Neural progenitor cell (in vitro differentiated cells): ENCODE data around the gene RAPGEF2. TPM values are rescaled to one million over a fixed set of nuclear protein-coding genes. Genes with fewer than 3 reads are reported as not detected.

ENCODE experiments used
- DNase-seq: peaks from one replicate; pipeline ENCODE4 v3.0.0-alpha.2; 2016; ENCODE audit warnings: low spot score
- H2AFZ ChIP-seq: fragments of 200-600 bp; sonication (generic); replicated peaks from 2 replicates; pipeline ENCODE4 v1.6.1; 2016; ENCODE audit warnings: antibody characterized with exemption
- H3F3A ChIP-seq: fragments of 200-600 bp; sonication (generic); 2 replicates; pipeline ENCODE4 v1.6.1; 2016; ENCODE audit warnings: antibody characterized with exemption, low read depth
- H3K27ac ChIP-seq: fragments of 200-600 bp; sonication (generic); 2 replicates; pipeline ENCODE4 v1.5.1; 2016; ENCODE audit warnings: mild to moderate bottlenecking
- H3K27me3 ChIP-seq: fragments of 200-600 bp; sonication (generic); 2 replicates; pipeline ENCODE4 v1.6.1; 2016; ENCODE audit warnings: mild to moderate bottlenecking, moderate library complexity
- H3K36me3 ChIP-seq: fragments of 200-600 bp; sonication (generic); 2 replicates; pipeline ENCODE4 v1.5.1; 2016
- H3K4me1 ChIP-seq: fragments of 200-600 bp; sonication (generic); 2 replicates; pipeline ENCODE4 v1.6.1; 2016; ENCODE audit warnings: mixed run types
- H3K4me2 ChIP-seq: fragments of 200-600 bp; sonication (generic); 2 replicates; pipeline ENCODE4 v1.6.1; 2016
- H3K4me3 ChIP-seq: fragments of 200-600 bp; sonication (generic); 2 replicates; pipeline ENCODE4 v1.5.1; 2016
- H3K79me2 ChIP-seq: fragments of 200-600 bp; sonication (generic); 2 replicates; pipeline ENCODE4 v1.6.1; 2016; ENCODE audit warnings: low read depth
- H3K9ac ChIP-seq: fragments of 200-600 bp; sonication (generic); 2 replicates; pipeline ENCODE4 v1.6.1; 2016
- H3K9me3 ChIP-seq: fragments of 200-600 bp; sonication (generic); 2 replicates; pipeline ENCODE4 v1.5.1; 2016; ENCODE audit warnings: low read depth
- H4K20me1 ChIP-seq: fragments of 200-600 bp; sonication (generic); 2 replicates; pipeline ENCODE4 v1.6.1; 2016; ENCODE audit warnings: low read depth
- H3K27ac Mint-ChIP-seq: 3 replicates; pipeline ENCODE4 v1.8.0; 2021; ENCODE audit warnings: mixed read lengths
- H3K27me3 Mint-ChIP-seq: 2 replicates; pipeline ENCODE4 v1.8.0; 2022; ENCODE audit warnings: low read depth, mild to moderate bottlenecking, inconsistent platforms, moderate library complexity, mixed read lengths; ENCODE audit not compliant: insufficient read depth
- H3K36me3 Mint-ChIP-seq: 3 replicates; pipeline ENCODE4 v1.8.0; 2021; ENCODE audit warnings: mixed read lengths
- H3K4me1 Mint-ChIP-seq: 3 replicates; pipeline ENCODE4 v1.8.0; 2021; ENCODE audit warnings: mixed read lengths
- H3K4me3 Mint-ChIP-seq: 3 replicates; pipeline ENCODE4 v1.8.0; 2021; ENCODE audit warnings: mild to moderate bottlenecking, moderate library complexity, mixed read lengths
- H3K9me3 Mint-ChIP-seq: 3 replicates; pipeline ENCODE4 v1.8.0; 2020; ENCODE audit warnings: mixed read lengths
- EZH2 ChIP-seq: fragments of 200-600 bp; sonication (generic); IDR thresholded peaks from 2 replicates; pipeline ENCODE4 v1.6.1; 2017; ENCODE audit warnings: antibody characterized with exemption, mild to moderate bottlenecking, moderate library complexity
- EZH2phosphoT487 ChIP-seq: fragments of 200-600 bp; sonication (generic); IDR thresholded peaks from 2 replicates; pipeline ENCODE4 v1.6.1; 2017; ENCODE audit warnings: antibody characterized with exemption
- total RNA-seq: library from RNA; depleted of rRNA; stranded (reverse); fragments of >200 nt; gene quantifications from 2 replicates; pipeline ENCODE4 v1.2.3, GENCODE V29; 2015; ENCODE audit warnings: low replicate concordance
- TF ChIP-seq, protein P1 (sequence below): fragments of 200-600 bp; sonication (generic); IDR thresholded peaks from 2 replicates; pipeline ENCODE4 v1.5.1; 2017; ENCODE audit warnings: antibody characterized with exemption, mild to moderate bottlenecking

RAPGEF2 gene
- total RNA-seq, 1 donor from 2014 or later = 70.4 TPM

GRCh38 chr4:159297091-159297490 lies 194.2 kb downstream of the RAPGEF2 start:
- Mint-ChIP-seq H3K27ac (no peak overlapping the region), H3K9me3 (no peaks in the 10 kb centered on the region), H3K4me3 (no peak overlapping the region), H3K4me1 (no peaks in the 10 kb centered on the region), H3K36me3 (no peaks in the 10 kb centered on the region), H3K27me3 (no peaks in the 10 kb centered on the region)
- no peaks in the 10 kb centered on the region for H3K36me3 ChIP-seq
- no peaks in the 10 kb centered on the region for H3K9me3 ChIP-seq
- no peaks in the 10 kb centered on the region for H4K20me1 ChIP-seq
- no peaks in the 10 kb centered on the region for H3K27me3 ChIP-seq
- H3K4me3 ChIP-seq = no peak overlapping the region
- no peak overlapping the region for H3K27ac ChIP-seq
- no peaks in the 10 kb centered on the region for H3K4me1 ChIP-seq
- H3K4me2 ChIP-seq = no peak overlapping the region
- H3F3A ChIP-seq = no peaks in the 10 kb centered on the region
- DNase-seq = no peak
- H3K79me2 ChIP-seq = no peaks in the 10 kb centered on the region
- no peak overlapping the region for H2AFZ ChIP-seq
- H3K9ac ChIP-seq = no peak overlapping the region
- TF ChIP-seq, protein P1, sequence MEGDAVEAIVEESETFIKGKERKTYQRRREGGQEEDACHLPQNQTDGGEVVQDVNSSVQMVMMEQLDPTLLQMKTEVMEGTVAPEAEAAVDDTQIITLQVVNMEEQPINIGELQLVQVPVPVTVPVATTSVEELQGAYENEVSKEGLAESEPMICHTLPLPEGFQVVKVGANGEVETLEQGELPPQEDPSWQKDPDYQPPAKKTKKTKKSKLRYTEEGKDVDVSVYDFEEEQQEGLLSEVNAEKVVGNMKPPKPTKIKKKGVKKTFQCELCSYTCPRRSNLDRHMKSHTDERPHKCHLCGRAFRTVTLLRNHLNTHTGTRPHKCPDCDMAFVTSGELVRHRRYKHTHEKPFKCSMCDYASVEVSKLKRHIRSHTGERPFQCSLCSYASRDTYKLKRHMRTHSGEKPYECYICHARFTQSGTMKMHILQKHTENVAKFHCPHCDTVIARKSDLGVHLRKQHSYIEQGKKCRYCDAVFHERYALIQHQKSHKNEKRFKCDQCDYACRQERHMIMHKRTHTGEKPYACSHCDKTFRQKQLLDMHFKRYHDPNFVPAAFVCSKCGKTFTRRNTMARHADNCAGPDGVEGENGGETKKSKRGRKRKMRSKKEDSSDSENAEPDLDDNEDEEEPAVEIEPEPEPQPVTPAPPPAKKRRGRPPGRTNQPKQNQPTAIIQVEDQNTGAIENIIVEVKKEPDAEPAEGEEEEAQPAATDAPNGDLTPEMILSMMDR = no peak
- no peak for TF ChIP-seq EZH2phosphoT487
- TF ChIP-seq EZH2 = no peak

- Mint-ChIP-seq H3K27me3 (no peaks in the 10 kb centered on the region), H3K27ac (no peak overlapping the region), H3K4me1 (no peaks in the 10 kb centered on the region), H3K36me3 (no peaks in the 10 kb centered on the region), H3K9me3 (no peaks in the 10 kb centered on the region), H3K4me3 (no peak overlapping the region)
- DNase-seq = no peak
- H4K20me1 ChIP-seq = no peaks in the 10 kb centered on the region
- no peaks in the 10 kb centered on the region for H3K27me3 ChIP-seq
- no peak overlapping the region for H2AFZ ChIP-seq
- H3F3A ChIP-seq = no peaks in the 10 kb centered on the region
- no peaks in the 10 kb centered on the region for H3K4me1 ChIP-seq
- no peaks in the 10 kb centered on the region for H3K36me3 ChIP-seq
- H3K79me2 ChIP-seq = no peaks in the 10 kb centered on the region
- no peaks in the 10 kb centered on the region for H3K9me3 ChIP-seq
- TF ChIP-seq, protein P1 = no peak
- TF ChIP-seq EZH2phosphoT487 (no peak), EZH2 (no peak)
- H3K4me3 ChIP-seq = no peak overlapping the region
- H3K9ac ChIP-seq = no peak overlapping the region
- no peak overlapping the region for H3K27ac ChIP-seq
- no peak overlapping the region for H3K4me2 ChIP-seq
Measured at GRCh38 chr4:159298502-159298901, 195.6 kb downstream of the RAPGEF2 start.

DNA sequence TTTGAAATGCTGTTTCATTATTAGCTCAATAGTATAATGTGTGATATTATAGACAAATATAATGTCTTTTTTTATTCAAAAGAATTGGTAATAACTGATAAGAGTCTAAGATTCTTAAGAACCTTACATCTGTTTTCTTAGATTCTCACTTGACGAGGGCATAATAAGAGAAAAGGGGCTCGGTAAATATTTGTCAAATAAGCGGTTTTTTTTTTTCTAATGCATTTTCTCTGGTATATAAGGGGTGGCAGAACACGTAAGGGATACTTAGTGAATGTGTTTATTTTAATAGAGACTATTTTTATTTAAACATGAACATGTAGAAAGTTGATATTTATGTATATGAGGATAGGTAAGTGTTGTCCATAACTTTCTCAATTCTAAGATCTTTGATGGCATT lies 200.6 kb downstream of the RAPGEF2 start:
- no peaks in the 10 kb centered on the region for H3K27me3 Mint-ChIP-seq
- H3K4me2 ChIP-seq = no peak overlapping the region

More for the DNA sequence above, 200.6 kb downstream of the RAPGEF2 start:
- peaks cover 16% of the 10 kb centered on the region for H3K4me1 ChIP-seq
- peaks cover 16% of the 10 kb centered on the region for H3K36me3 Mint-ChIP-seq
- no peak overlapping the region for H3K27ac Mint-ChIP-seq
- no peak overlapping the region for H3K4me3 Mint-ChIP-seq
- H3K4me3 ChIP-seq = no peak overlapping the region
- no peaks in the 10 kb centered on the region for H4K20me1 ChIP-seq
- H3K9ac ChIP-seq = no peak overlapping the region
- no peak for TF ChIP-seq EZH2
- TF ChIP-seq, protein P1 = no peak
- H3K36me3 ChIP-seq = no peaks in the 10 kb centered on the region
- peaks cover 8% of the 10 kb centered on the region for H3F3A ChIP-seq
- H3K27ac ChIP-seq = no peak overlapping the region
- H3K9me3 Mint-ChIP-seq = peaks cover 7% of the 10 kb centered on the region
- no peak overlapping the region for H2AFZ ChIP-seq
- H3K4me1 Mint-ChIP-seq = peaks cover 7% of the 10 kb centered on the region
- no peaks in the 10 kb centered on the region for H3K27me3 ChIP-seq
- peaks cover 3% of the 10 kb centered on the region for H3K79me2 ChIP-seq
- H3K9me3 ChIP-seq = no peaks in the 10 kb centered on the region
- DNase-seq = no peak
